Upper lobe of right lung (tissue), 1 donor: ENCODE data around the gene FSD2. TPM values are rescaled to one million over a fixed set of nuclear protein-coding genes. Genes with fewer than 3 reads are reported as not detected.

Experiments used
- ATAC-seq: fragments of 200-7000 bp; cut with Tn5 transposase; one replicate; pipeline ENCODE4 v1.9.1; 2020; ENCODE audit warnings: mild to moderate bottlenecking, moderate library complexity
- DNase-seq: peaks from one replicate; pipeline ENCODE4 v3.0.0-alpha.2; 2020
- H3K27ac ChIP-seq: fragments of 200-600 bp; one replicate; pipeline ENCODE4 v1.8.0; 2022
- H3K27me3 ChIP-seq: fragments of 200-600 bp; one replicate; pipeline ENCODE4 v1.8.0; 2022; ENCODE audit warnings: mild to moderate bottlenecking
- H3K36me3 ChIP-seq: fragments of 200-600 bp; one replicate; pipeline ENCODE4 v1.8.0; 2022
- H3K4me1 ChIP-seq: fragments of 200-600 bp; one replicate; pipeline ENCODE4 v1.8.0; 2022
- H3K4me3 ChIP-seq: fragments of 200-600 bp; one replicate; pipeline ENCODE4 v1.8.0; 2022; ENCODE audit warnings: mild to moderate bottlenecking
- H3K9me3 ChIP-seq: fragments of 200-600 bp; one replicate; pipeline ENCODE4 v1.8.0; 2022
- intact Hi-C: fragments of 100-400 bp; cut with DNase I; formaldehyde crosslinking; loops from one replicate; pipeline ENCODE4 v1.11.0; 2022
- total RNA-seq: library from RNA; stranded (reverse); fragmentation: NEBNext Ultra II Directional; extraction: Animal tissue kit (Norgen Biotek cat#: 25700); gene quantifications from one replicate; pipeline ENCODE4 v1.2.1, GENCODE V29; 2021
- TF ChIP-seq, protein P1 (sequence below): fragments of 200-600 bp; IDR thresholded peaks from one replicate; pipeline ENCODE4 v1.8.0; 2022; ENCODE audit warnings: antibody characterized with exemption
- donor health status: DM: no; HTN: yes; CAD: no; lungs with severe emphysema.

The FSD2 gene
- total RNA-seq, 1 donor from 2014 or later: not detected

DNA sequence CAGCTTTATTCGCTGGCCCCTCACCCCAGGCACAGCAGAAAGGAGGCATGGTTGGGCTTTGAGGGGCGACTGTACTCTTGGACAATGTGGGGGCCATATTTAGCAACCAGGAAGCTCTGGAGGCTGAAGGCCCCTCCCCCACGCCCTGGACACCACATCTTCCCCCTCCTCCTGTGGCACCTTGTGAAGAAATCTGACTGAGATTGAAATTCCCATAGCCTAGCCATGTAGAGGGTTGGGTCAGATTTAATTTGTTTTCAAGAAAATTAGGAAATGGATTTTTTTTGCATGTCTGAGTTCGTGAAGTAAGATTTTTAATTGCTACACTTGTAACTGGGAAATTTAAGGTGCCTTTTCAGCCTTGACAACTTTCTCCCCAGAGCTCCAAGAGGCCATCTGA is 24.5 kb downstream of the FSD2 start:
- no peak for DNase-seq
- no peak for ATAC-seq
- no peaks in the 10 kb centered on the region for H3K4me1 ChIP-seq
- no peaks in the 10 kb centered on the region for H3K27me3 ChIP-seq
- TF ChIP-seq, protein P1, sequence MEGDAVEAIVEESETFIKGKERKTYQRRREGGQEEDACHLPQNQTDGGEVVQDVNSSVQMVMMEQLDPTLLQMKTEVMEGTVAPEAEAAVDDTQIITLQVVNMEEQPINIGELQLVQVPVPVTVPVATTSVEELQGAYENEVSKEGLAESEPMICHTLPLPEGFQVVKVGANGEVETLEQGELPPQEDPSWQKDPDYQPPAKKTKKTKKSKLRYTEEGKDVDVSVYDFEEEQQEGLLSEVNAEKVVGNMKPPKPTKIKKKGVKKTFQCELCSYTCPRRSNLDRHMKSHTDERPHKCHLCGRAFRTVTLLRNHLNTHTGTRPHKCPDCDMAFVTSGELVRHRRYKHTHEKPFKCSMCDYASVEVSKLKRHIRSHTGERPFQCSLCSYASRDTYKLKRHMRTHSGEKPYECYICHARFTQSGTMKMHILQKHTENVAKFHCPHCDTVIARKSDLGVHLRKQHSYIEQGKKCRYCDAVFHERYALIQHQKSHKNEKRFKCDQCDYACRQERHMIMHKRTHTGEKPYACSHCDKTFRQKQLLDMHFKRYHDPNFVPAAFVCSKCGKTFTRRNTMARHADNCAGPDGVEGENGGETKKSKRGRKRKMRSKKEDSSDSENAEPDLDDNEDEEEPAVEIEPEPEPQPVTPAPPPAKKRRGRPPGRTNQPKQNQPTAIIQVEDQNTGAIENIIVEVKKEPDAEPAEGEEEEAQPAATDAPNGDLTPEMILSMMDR: no peak
- H3K27ac ChIP-seq: no peak overlapping the region
- H3K36me3 ChIP-seq: no peaks in the 10 kb centered on the region
- H3K4me3 ChIP-seq: no peak overlapping the region
- intact Hi-C loops: no loop called here
- no peaks in the 10 kb centered on the region for H3K9me3 ChIP-seq

DNA sequence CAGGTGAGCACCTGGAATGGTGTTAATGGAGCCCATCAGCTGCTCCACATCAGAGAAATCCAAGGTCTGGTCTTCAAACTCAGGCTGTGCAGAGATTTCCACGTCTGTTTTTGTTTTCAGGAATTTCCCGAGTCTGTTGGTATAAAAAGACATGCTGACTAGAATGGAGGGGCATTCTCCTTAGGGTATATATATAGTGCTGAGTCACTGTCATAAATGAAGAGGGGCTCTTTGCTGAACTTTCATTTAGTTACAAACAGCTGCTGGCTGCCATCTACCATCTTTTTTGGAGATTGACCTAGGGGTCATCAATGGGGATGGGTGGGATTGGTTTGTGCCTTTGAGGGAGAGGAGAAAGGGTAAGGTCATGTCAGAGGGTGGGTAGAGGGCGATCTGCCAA is 27.1 kb downstream of the FSD2 start:
- ATAC-seq (no peak), DNase-seq (no peak)
- TF ChIP-seq, protein P1: no peak
- Histone ChIP-seq H3K4me3 (no peak overlapping the region), H3K4me1 (no peaks in the 10 kb centered on the region), H3K36me3 (no peaks in the 10 kb centered on the region), H3K27me3 (no peaks in the 10 kb centered on the region), H3K27ac (no peak overlapping the region), H3K9me3 (no peaks in the 10 kb centered on the region)
- intact Hi-C loops: no loop called here

DNA sequence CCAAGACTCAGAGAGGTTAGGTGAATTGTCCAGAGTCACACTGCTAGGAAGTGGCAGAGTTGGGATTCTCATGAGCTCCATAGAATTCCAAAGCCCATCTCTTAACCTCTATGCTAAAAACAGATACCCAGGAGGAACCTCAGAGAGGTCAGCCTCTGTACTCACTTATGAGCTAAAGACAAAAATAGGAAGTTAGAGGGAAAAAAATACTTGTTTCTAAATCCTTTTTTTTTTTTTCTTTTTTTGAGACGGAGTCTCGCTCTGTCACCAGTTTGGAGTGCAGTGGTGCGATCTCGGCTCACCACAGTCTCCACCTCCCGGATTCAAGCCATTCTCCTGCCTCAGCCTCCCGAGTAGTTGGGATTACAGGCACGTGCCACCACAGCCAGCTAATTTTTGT is 31.4 kb downstream of the FSD2 start:
- no peaks in the 10 kb centered on the region for H3K27me3 ChIP-seq
- H3K4me1 ChIP-seq: no peaks in the 10 kb centered on the region
- ATAC-seq: no peak
- intact Hi-C loops: no loop called here
- no peaks in the 10 kb centered on the region for H3K9me3 ChIP-seq
- TF ChIP-seq, protein P1: no peak
- no peak for DNase-seq
- H3K4me3 ChIP-seq: no peak overlapping the region
- H3K27ac ChIP-seq: no peak overlapping the region
- no peaks in the 10 kb centered on the region for H3K36me3 ChIP-seq

DNA sequence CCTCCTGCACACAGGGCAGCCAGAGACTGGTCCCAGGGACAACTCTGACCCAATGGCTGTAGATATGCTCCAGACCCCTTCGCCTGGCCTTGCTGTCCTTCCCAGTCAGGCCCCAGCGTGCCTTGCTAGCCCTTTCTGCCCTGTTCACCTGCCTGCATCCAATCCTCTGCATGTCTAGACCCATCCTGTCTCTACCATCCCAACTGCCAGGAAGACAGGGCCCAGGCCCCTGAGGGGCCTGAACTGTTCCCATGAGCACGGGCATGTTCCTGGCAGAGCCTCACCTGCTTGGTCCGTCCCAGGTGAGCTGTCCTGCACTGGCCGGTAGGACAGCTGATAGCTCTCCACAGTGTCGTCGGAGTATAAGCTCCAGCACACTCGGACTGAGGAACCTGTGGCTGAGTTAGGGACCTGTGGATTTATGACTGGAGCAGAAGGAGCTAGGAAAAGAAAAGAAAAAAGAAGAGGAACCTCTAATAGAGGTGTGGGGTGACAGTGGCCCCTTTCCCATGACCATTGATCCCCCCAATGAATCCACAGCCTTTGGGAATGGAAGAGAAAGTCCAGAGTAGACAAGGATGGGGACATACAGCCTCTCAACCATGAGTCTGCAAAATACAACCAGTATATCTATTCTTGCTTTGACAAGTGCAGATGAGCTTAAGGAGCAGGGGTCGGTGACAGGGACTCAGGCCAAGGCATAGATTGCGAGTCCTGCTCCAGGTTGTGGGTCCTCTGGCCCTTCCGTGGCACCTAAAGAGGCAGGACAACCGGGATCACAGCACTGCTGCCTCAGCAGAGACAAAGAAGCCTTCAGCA is 33.9 kb downstream of the FSD2 start:
- intact Hi-C loops: no loop called here

DNA sequence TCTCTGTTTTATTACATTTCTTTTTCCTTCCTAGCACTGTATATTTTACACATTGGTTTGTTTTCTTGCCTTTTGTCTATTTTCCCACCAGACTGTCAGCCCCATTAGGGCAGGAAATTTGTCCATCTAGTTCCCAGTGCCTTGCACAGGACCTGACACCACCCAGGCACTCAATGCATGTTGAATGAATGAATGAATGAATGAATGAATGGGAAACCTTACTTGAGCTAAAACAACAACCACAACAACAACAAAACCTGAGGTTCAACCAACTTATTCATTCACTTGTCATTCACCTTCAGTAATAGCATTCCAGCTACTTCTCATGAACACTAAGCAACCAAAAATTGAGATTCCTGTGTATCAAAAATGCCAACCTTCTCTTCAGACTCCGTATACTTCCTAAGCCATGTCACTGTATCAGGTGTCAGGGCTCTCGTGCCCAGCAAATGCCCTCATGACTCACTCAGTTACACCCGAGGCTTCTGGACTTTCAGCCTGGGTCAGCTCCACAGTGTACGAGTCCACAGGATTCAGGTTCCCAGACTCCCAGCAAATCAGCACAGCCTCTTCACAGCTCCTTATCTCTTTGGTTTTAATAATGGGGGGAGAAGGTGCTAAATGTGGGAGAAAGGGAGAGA is 37.3 kb downstream of the FSD2 start:
- Histone ChIP-seq H3K27me3 (no peaks in the 10 kb centered on the region), H3K36me3 (no peaks in the 10 kb centered on the region), H3K9me3 (no peaks in the 10 kb centered on the region), H3K4me1 (no peaks in the 10 kb centered on the region), H3K4me3 (no peak overlapping the region), H3K27ac (no peak overlapping the region)
- DNase-seq (no peak), ATAC-seq (no peak)
- intact Hi-C loops: no loop called here
- TF ChIP-seq, protein P1: no peak

More for the DNA sequence above, 33.9 kb downstream of the FSD2 start:
- DNase-seq: no peak
- H3K36me3 ChIP-seq: no peaks in the 10 kb centered on the region
- H3K27ac ChIP-seq: no peak overlapping the region
- ATAC-seq: peak; percentile 22
- H3K4me3 ChIP-seq: no peak overlapping the region
- no peaks in the 10 kb centered on the region for H3K9me3 ChIP-seq
- H3K27me3 ChIP-seq: no peaks in the 10 kb centered on the region
- H3K4me1 ChIP-seq: no peaks in the 10 kb centered on the region
- TF ChIP-seq, protein P1: no peak
